Upper lobe of right lung (tissue), 1 donor: ENCODE results near the gene ANKLE1. TPM values are rescaled to one million over a fixed set of nuclear protein-coding genes. Genes with fewer than 3 reads are reported as not detected.

Experiments used
- ATAC-seq: fragments of 200-7000 bp; cut with Tn5 transposase; one replicate; pipeline ENCODE4 v1.9.1; 2020; ENCODE audit warnings: mild to moderate bottlenecking, moderate library complexity
- DNase-seq: peaks from one replicate; pipeline ENCODE4 v3.0.0-alpha.2; 2020
- H3K27ac ChIP-seq: fragments of 200-600 bp; one replicate; pipeline ENCODE4 v1.8.0; 2022
- H3K27me3 ChIP-seq: fragments of 200-600 bp; one replicate; pipeline ENCODE4 v1.8.0; 2022; ENCODE audit warnings: mild to moderate bottlenecking
- H3K36me3 ChIP-seq: fragments of 200-600 bp; one replicate; pipeline ENCODE4 v1.8.0; 2022
- H3K4me1 ChIP-seq: fragments of 200-600 bp; one replicate; pipeline ENCODE4 v1.8.0; 2022
- H3K4me3 ChIP-seq: fragments of 200-600 bp; one replicate; pipeline ENCODE4 v1.8.0; 2022; ENCODE audit warnings: mild to moderate bottlenecking
- H3K9me3 ChIP-seq: fragments of 200-600 bp; one replicate; pipeline ENCODE4 v1.8.0; 2022
- intact Hi-C: fragments of 100-400 bp; cut with DNase I; formaldehyde crosslinking; loops from one replicate; pipeline ENCODE4 v1.11.0; 2022
- total RNA-seq: library from RNA; stranded (reverse); fragmentation: NEBNext Ultra II Directional; extraction: Animal tissue kit (Norgen Biotek cat#: 25700); gene quantifications from one replicate; pipeline ENCODE4 v1.2.1, GENCODE V29; 2021
- TF ChIP-seq, protein P1 (sequence below): fragments of 200-600 bp; IDR thresholded peaks from one replicate; pipeline ENCODE4 v1.8.0; 2022; ENCODE audit warnings: antibody characterized with exemption
- donor health status: DM: no; HTN: yes; CAD: no; lungs with severe emphysema.

Gene ANKLE1
- total RNA-seq, 1 donor from 2014 or later = 0.64 TPM

GRCh38 chr19:17243211-17243829, 38.4 kb upstream of the ANKLE1 start:
- no peaks in the 10 kb centered on the region for H3K9me3 ChIP-seq
- H3K27ac ChIP-seq = peak overlapping the region; percentile 80
- peak overlapping the region; percentile 80 for H3K4me3 ChIP-seq
- ATAC-seq = no peak
- intact Hi-C loops = no loop called here
- peaks cover 5% of the 10 kb centered on the region for H3K36me3 ChIP-seq
- DNase-seq = no peak
- H3K4me1 ChIP-seq = peaks cover 24% of the 10 kb centered on the region
- TF ChIP-seq, protein P1, sequence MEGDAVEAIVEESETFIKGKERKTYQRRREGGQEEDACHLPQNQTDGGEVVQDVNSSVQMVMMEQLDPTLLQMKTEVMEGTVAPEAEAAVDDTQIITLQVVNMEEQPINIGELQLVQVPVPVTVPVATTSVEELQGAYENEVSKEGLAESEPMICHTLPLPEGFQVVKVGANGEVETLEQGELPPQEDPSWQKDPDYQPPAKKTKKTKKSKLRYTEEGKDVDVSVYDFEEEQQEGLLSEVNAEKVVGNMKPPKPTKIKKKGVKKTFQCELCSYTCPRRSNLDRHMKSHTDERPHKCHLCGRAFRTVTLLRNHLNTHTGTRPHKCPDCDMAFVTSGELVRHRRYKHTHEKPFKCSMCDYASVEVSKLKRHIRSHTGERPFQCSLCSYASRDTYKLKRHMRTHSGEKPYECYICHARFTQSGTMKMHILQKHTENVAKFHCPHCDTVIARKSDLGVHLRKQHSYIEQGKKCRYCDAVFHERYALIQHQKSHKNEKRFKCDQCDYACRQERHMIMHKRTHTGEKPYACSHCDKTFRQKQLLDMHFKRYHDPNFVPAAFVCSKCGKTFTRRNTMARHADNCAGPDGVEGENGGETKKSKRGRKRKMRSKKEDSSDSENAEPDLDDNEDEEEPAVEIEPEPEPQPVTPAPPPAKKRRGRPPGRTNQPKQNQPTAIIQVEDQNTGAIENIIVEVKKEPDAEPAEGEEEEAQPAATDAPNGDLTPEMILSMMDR = no peak
- H3K27me3 ChIP-seq = no peaks in the 10 kb centered on the region

- no peaks in the 10 kb centered on the region for H3K36me3 ChIP-seq
- DNase-seq (peak; percentile 80), ATAC-seq (peak; percentile 15)
- no peaks in the 10 kb centered on the region for H3K9me3 ChIP-seq
- peaks cover 24% of the 10 kb centered on the region for H3K4me1 ChIP-seq
- TF ChIP-seq, protein P1 = no peak
- H3K27me3 ChIP-seq = no peaks in the 10 kb centered on the region
- intact Hi-C loops = no loop called here
- peak overlapping the region; percentile 80 for H3K27ac ChIP-seq
- peak overlapping the region; percentile 80 for H3K4me3 ChIP-seq
Observed at GRCh38 chr19:17243830-17244617, 37.7 kb upstream of the ANKLE1 start.

- no peaks in the 10 kb centered on the region for H3K27me3 ChIP-seq
- H3K4me3 ChIP-seq = peak overlapping the region; percentile 80
- ATAC-seq (peak; percentile 15), DNase-seq (peak; percentile 83)
- peak overlapping the region; percentile 80 for H3K27ac ChIP-seq
- intact Hi-C loops = no loop called here
- peaks cover 24% of the 10 kb centered on the region for H3K4me1 ChIP-seq
- H3K9me3 ChIP-seq = no peaks in the 10 kb centered on the region
- TF ChIP-seq, protein P1 = no peak
- H3K36me3 ChIP-seq = no peaks in the 10 kb centered on the region
Observed at GRCh38 chr19:17244618-17245534, 36.8 kb upstream of the ANKLE1 start.

- no peaks in the 10 kb centered on the region for H3K9me3 ChIP-seq
- peaks cover 24% of the 10 kb centered on the region for H3K4me1 ChIP-seq
- ATAC-seq (no peak), DNase-seq (no peak)
- H3K4me3 ChIP-seq = peak within 1 kb of the TSS; percentile 80
- H3K36me3 ChIP-seq = no peaks in the 10 kb centered on the region
- intact Hi-C loops = no loop called here
- H3K27ac ChIP-seq = peak within 1 kb of the TSS; percentile 80
- no peaks in the 10 kb centered on the region for H3K27me3 ChIP-seq
- TF ChIP-seq, protein P1 = no peak
Observed at GRCh38 chr19:17245535-17245984, 36.1 kb upstream of the ANKLE1 start, which contains the start of gene NR2F6. Gene NR2F6, minus strand, starts transcription at chr19:17245919. Its CDS starts 699 bp downstream, at chr19:17245220.

DNA sequence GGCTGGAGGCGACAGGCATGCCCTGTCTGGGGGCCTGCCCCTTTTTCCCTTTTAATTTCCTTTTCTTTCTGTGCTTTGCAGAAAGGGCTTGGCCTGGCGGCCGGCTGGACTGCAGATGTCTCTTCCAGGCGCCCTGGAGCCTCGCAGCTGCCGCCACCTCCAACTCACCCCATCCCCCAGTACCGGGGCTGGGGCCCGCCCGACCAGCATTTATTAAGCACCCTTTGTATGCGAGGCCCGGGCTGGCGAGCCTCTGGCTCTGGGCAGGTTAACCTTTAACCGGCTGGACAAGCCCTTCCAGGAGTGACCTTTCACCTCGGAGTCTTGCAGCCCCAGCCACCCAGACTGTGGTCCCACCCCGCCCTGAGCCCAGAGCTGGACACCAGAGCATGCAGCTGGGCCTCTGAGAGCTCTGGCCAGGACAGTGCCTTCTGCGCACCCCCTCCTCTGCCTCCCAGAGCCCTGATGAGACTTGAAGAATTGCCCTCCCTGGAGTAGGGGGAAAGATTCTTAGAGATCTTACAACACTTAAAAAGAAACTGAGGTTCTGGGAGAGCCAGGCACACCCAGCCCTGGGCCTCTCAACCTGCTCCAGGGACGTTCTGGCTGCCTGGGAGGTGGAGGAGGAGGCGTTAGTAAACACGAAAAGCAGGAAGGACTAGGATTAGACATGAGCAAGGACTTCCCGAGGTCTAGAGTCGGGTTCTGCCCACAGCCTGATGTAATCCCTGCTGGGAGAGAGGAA, 34.8 kb upstream of the ANKLE1 start:
- peaks cover 20% of the 10 kb centered on the region for H3K4me1 ChIP-seq
- TF ChIP-seq, protein P1 = no peak
- H3K27ac ChIP-seq = peak overlapping the region; percentile 80
- H3K36me3 ChIP-seq = no peaks in the 10 kb centered on the region
- intact Hi-C loops = no loop called here
- ATAC-seq (peak; percentile 1), DNase-seq (peak; percentile 80)
- no peaks in the 10 kb centered on the region for H3K9me3 ChIP-seq
- peak overlapping the region; percentile 48 for H3K4me3 ChIP-seq
- no peaks in the 10 kb centered on the region for H3K27me3 ChIP-seq
